SHP77 treated with DMSO at 0.1 percent for 48 hours (cell line): ENCODE results near the gene SLC4A5.
"Not testable (repeated sequence)": the region's sequence is repeated elsewhere in the genome, so short reads cannot be mapped to it uniquely, and the experiment has no call there.

Experiments
- DNase-seq: peaks from one replicate; lab custom pipeline; 2025; lab: John Stamatoyannopoulos, UW

The SLC4A5 gene

DNA sequence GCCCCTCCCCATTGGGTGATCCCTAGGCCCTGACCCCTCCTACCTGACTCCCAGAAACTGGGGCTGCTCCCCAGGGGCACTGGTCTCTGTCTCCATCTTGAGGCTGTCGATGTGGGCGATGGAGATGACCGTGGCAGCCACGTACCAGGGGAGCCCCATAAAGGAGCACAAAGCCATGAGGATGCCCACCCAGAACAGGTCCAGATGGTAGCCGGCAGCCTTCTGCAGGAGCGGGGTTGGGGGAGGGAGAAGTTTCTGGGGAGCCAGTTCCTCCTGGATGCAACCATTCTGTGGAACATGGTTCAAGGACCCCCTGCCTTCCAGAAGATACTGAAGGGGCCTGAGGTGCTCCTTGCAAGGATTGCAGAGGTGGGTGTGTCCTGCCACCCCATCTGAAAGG, 110.8 kb downstream of the SLC4A5 start:
- no peak for DNase-seq

GRCh38 chr2:74229865-74230264, 113.4 kb downstream of the SLC4A5 start:
- not testable (repeated sequence) for DNase-seq

DNA sequence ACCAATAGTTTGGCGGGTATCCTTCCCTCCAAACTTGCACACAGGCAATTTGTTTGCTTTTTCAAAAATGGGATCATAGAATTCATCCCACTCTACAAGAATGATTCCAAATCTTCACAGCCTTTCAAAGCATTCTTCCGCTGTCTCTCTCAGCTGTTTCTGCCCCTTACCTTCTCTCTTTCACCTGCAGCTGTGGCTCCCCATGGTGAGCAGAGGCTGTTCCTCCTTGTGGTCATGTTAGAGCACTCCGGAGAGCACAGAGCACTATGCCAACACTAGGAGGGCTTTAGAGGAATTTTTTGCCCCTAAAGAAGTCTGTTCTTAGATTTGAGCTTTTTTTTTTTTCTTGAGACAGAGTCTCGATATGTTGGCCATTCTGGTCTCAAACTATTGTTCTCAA, 114.4 kb downstream of the SLC4A5 start:
- no peak for DNase-seq

DNA sequence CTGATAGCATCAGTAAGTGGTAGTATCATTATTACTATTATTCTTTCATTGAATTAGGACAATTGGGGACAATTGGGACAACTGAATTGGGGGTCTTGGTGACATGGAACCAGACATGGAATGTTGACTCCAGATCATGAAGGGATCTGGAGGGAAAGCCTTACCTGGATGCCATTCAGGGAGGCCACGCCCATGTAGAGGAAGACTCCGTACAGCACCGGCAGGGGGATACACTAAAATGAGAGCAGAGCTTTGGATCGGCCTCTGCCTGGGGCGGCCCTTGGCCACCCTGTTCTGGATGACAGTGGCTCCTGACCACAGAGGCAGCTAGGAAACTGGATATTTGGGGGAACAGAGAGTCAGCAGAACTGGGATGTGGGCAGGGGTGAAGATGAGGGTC, 115.6 kb downstream of the SLC4A5 start:
- DNase-seq = no peak

DNA sequence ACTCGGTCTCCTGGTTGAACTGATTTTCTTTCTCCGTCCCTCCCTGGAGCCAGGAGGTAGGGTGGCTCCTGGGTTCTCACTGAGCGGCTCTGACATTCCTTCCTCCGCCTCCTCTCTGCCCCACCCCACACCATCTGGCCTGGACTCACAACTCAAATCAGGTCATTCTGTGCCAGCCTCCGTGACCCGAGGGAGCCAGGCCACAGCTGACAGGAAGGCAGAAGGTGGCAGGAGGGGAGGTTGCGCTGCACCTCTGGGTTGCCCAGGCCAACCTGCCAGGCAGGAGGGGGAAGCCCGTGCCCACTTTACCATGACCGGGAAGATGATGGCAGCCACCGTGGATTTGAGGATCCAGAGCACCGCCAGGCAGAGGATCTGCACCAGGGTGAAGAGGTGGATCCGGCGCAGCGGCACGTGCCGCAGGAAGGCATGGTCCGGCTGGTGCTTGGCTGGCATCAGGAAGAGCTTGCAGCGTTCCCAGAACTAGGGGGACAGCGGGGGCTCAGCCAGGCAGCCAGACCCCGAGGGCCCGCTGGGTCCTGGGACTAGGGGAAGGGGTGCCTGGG, 116.5 kb downstream of the SLC4A5 start:
- DNase-seq = no peak

DNA sequence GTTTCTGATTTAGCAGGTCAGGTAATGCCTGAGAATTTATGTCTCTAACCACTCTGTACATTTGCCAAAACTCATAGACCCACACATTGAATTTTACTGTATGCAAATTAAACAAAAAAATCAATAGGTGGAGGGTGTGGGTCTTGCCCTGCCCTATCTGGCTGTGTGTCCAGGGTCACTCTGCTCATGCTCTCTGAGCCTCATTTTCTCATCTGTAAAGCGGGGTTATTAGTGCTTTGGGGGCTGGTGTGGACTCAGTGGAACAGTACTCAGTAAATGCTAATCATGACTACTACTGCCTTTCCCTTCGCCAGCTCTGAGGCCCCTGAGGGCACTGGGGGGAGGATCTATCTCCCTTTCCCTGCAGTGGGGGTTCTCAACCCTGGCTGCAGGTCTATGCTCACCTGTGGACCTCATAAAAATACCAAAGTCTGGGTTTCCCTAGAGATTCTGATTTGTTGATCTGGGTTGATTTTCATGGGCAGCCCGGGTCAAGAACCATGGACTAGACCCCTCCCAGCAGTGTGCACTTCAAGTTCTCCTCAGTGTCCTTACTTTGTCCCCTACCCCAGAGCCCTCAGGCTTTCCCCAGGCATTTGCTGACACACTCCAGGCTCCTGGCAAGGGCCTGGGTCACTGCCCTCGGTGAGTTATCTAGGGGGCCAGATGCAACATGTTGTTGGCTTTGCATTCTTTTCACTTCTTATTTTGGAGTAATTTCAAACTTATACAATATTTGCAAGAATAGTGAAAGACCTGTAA, 117.3 kb downstream of the SLC4A5 start:
- no peak for DNase-seq

- no peak for DNase-seq
Measured at GRCh38 chr2:74223941-74224770, 119.1 kb downstream of the SLC4A5 start.

DNA sequence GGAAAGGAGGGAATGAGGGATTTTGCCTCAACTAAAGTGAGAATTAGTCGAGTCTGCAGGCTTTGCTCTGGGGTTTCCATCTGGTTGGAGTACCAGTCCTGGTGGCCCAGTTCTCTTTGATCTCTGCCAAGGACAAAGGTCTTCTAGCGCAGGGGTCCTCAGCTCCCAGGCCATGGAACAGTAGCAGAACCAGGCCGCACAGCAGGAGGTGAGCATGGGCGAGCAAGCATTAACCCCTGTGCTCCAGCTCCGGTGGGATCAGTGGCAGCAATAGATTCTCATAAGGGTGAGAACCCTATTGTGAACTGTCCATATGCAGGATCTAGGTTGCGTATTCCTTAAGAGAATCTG, 120.9 kb downstream of the SLC4A5 start:
- DNase-seq = no peak

- DNase-seq = no peak
Measured at GRCh38 chr2:74221604-74222299, 121.5 kb downstream of the SLC4A5 start.

GRCh38 chr2:74221091-74221490, 122.1 kb downstream of the SLC4A5 start:
- DNase-seq = no peak

DNA sequence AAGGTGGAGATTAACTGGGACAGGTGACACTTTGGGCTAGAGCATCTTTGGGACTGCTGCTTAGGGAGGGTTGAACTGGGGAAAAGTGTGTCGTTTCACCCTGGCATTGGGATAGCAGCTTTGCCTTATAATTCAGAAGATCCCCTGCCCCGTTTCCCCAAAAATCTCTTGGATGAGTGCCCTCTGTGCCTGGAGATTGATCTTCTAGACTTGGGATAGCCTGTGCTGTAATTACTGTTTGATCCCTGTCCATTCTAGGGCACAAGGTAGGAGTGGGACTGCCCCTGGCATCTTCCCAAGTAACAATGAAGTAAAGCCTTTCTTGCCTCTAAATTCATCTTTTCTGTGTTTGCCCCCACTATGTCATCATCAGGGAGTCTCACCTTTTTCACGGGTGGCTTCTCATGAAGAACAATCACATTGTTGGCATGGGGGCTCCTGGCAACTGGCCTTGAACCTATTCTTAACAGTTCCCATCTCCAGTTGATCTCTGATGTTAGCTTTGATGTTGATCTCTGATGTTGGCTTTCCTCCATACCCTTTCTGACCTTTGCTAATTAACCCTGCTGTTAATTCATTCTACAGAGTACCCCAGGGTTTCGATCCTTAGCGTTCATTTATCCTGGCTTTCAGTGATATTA, 123.2 kb downstream of the SLC4A5 start:
- no peak for DNase-seq

DNA sequence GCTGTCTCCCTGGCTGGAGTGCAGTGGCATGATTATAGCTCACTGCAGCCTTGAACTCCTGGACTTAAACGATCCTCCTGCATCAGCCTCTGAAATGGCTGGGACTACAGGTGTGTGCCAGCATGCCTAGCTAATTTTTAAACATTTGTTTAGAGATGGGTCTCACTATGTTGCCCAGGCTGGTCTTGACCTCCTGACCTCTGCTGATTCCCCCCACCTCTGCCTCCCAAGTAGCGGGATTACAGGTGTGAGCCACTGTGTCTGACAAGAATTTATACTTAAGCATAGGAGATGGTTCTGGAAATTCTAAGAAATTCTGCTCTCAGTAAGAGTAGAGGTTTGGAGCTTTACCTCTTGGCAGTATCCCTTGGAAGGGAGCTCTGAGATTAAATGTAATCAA, 126.6 kb downstream of the SLC4A5 start:
- DNase-seq = no peak

- not testable (repeated sequence) for DNase-seq
Measured at GRCh38 chr2:74215771-74216170, 127.4 kb downstream of the SLC4A5 start.

GRCh38 chr2:74212702-74213410, 130.4 kb downstream of the SLC4A5 start:
- no peak for DNase-seq

DNA sequence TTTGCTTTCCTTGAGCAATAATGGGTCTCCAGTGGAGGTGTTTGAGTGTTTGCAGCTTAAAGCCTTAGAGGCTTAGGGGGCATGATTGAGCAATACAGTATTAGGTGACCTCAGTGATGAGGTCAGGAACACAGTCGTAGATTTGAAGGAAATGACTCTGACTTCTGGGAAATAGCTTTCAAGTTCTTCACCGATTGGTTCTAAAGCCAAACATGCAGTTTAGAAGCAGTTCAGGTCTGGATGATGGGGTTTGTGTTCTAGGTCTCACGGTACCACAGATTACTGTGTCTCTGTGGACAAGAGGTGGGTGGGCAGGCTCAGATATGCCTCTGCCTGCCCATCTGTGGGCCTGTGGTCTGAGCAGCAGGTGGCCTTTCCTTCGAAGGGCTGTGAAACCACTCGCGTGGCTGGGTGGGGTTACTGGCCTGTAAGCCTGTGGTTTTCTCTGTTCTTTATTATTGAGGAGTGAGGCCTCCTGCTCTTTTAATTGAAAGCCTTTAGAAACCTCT, 137.0 kb downstream of the SLC4A5 start:
- DNase-seq = no peak

DNA sequence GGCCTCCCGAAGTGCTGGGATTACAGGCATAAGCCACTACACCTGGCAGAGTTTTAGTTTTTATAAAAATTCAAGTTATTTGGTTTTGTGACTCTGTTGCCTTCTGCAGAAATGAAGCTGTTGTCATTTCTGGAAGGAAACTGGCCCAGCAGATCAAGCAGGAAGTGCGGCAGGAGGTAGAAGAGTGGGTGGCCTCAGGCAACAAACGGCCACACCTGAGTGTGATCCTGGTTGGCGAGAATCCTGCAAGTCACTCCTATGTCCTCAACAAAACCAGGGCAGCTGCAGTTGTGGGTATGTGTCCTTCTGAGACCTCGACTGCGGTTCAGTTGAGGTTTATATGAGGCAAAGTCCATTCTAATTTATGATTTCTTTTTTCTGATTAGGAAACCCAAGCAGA, 137.6 kb downstream of the SLC4A5 start:
- DNase-seq = no peak

GRCh38 chr2:74205113-74205512, 138.1 kb downstream of the SLC4A5 start:
- DNase-seq = no peak

GRCh38 chr2:74204436-74204835, 138.8 kb downstream of the SLC4A5 start:
- DNase-seq = no peak

DNA sequence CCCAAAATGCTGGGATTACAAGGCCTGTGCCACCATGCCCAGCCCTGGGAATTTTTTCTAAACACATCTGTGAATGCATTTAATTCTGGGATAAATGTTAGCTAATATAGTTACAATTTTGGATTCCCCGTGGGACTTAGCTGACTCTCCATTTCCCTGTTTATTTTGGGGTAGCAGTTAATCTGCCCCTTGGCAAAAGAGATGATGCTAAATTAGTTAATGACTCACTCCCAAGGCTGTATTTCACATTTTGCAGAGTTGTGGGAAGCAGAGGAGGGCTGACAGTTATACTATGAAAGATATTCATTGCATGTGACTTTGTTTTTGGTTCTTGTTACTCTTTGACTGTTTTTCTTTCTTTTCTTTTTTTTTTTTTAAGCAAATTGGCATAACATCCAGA, 141.6 kb downstream of the SLC4A5 start:
- no peak for DNase-seq

- no peak for DNase-seq
Measured at GRCh38 chr2:74201196-74201595, 142.0 kb downstream of the SLC4A5 start.

- DNase-seq = no peak
Measured at GRCh38 chr2:74199871-74200305, 143.3 kb downstream of the SLC4A5 start.
